ENCODE measurements around the gene PDIA4.
A peak's percentile ranks its signal among the peaks of the same experiment; 100 is the strongest.

PDIA4 gene

DNA sequence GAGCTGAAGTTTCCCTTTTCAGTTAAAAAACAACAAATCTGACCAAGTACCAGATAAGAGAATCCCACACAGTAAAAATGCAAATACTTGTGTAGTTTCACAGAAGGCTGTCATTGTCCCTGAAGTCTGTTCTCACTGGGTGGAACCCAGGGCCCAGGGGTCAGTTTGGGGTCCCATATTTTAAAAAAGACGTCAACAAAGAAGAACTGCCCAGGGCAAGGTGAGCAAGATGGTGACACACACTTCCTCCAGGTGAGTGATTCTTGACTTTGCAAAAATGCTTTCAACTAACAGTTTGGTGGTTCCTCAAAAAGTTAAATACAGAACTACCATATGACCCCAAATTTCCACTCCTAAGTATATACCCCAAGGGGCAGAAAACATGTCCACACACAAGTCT lies 36.8 kb downstream of the PDIA4 start:
- TF ChIP-seq, protein P1, sequence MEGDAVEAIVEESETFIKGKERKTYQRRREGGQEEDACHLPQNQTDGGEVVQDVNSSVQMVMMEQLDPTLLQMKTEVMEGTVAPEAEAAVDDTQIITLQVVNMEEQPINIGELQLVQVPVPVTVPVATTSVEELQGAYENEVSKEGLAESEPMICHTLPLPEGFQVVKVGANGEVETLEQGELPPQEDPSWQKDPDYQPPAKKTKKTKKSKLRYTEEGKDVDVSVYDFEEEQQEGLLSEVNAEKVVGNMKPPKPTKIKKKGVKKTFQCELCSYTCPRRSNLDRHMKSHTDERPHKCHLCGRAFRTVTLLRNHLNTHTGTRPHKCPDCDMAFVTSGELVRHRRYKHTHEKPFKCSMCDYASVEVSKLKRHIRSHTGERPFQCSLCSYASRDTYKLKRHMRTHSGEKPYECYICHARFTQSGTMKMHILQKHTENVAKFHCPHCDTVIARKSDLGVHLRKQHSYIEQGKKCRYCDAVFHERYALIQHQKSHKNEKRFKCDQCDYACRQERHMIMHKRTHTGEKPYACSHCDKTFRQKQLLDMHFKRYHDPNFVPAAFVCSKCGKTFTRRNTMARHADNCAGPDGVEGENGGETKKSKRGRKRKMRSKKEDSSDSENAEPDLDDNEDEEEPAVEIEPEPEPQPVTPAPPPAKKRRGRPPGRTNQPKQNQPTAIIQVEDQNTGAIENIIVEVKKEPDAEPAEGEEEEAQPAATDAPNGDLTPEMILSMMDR (IDR thresholded peaks at IDR 0.05; ENCODE audit: insufficient read depth, low read length, poor library complexity, severe bottlenecking) = no peak
- Histone ChIP-seq H3K4me3 (replicated peaks; ENCODE audit: low read depth, low read length) (no peak overlapping the region), H3K36me3 (ENCODE audit: control insufficient read depth, insufficient read depth, low read length) (no peaks in the 10 kb centered on the region), H3K27me3 (replicated peaks; ENCODE audit: control insufficient read depth, insufficient read depth, low read length) (no peaks in the 10 kb centered on the region)
- DNase-seq (ENCODE audit: extremely low read depth, insufficient read length) = no peak

DNA sequence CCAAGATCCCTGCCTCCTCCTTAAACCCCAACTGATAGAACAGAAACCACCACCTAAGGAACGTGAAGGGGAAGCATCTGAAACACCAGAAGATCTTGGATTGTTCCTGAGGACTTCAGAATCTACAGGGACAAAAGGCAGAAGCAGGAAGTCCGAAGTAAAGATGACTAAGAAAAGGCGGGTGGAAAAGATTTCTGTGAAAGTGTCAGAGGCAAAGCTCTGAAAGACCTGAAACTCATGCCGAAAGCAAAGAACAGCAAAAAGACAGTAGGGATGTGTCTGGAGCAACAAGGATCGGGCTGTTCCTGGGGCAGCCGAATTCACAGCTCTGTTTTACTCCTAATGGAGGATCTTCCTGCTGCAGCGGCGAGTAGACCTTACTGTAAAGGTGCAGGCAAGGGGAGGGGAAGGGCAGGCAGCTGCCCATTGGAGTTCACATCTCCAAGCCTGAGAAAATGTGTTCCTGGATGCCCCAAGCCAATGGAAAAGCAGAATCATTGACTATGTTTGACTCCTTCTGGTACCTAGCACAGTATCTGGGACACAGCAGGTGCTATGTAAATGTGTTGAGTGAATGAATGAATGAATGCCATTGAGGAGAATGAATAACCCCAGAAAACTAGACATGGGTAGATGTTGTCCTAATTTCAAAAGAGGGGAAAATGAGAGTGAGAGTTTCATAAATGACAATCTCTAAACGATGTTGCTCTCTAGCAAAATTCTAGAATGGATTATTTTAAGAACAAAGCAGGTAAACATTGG lies 40.4 kb downstream of the PDIA4 start:
- H3K27me3 ChIP-seq (replicated peaks; ENCODE audit: control insufficient read depth, insufficient read depth, low read length) = no peaks in the 10 kb centered on the region
- DNase-seq (ENCODE audit: extremely low read depth, insufficient read length) = no peak
- H3K4me3 ChIP-seq (replicated peaks; ENCODE audit: low read depth, low read length) = peak overlapping the region; percentile 93
- H3K36me3 ChIP-seq (ENCODE audit: control insufficient read depth, insufficient read depth, low read length) = no peaks in the 10 kb centered on the region
- TF ChIP-seq, protein P1 (IDR thresholded peaks at IDR 0.05; ENCODE audit: insufficient read depth, low read length, poor library complexity, severe bottlenecking) = no peak

DNA sequence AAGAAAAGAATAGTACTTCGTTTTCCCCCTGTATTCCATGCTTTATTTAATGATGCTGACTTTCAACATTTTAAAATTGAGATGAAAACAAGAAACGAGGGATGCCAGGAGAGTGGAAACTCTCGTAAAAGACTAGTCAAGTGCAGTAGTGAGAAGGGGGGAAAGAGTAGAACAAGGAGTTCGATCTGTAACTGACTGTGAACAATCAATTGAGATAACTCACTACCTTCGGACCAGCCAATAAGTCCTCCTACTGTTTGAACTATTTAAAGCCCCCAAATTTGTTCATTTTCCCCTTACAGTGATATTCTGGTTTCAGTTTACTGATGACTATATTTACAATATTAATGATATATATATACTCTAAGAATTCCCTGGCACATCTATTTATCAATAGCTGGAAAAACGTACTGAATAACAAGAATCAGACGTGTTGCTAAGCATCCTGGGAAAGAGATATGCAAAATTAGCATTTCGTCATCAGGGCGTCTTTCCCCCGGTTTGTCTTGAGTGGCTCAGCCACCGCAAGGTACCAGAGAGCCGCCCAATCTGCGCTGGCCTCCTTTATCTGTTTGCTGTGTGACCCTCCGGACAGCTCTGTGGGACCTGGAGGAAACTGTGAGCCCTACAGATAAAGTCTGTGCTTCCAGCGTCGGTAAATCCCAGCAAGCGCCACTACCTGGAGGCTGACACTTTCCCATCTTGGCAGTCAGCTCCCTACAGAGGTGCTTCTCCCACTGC lies 41.1 kb downstream of the PDIA4 start:
- DNase-seq (ENCODE audit: extremely low read depth, insufficient read length) = peak; percentile 72
- H3K27me3 ChIP-seq (replicated peaks; ENCODE audit: control insufficient read depth, insufficient read depth, low read length) = no peaks in the 10 kb centered on the region
- peak overlapping the region; percentile 93 for H3K4me3 ChIP-seq (replicated peaks; ENCODE audit: low read depth, low read length)
- TF ChIP-seq, protein P1 (IDR thresholded peaks at IDR 0.05; ENCODE audit: insufficient read depth, low read length, poor library complexity, severe bottlenecking) = no peak
- no peaks in the 10 kb centered on the region for H3K36me3 ChIP-seq (ENCODE audit: control insufficient read depth, insufficient read depth, low read length)

DNA sequence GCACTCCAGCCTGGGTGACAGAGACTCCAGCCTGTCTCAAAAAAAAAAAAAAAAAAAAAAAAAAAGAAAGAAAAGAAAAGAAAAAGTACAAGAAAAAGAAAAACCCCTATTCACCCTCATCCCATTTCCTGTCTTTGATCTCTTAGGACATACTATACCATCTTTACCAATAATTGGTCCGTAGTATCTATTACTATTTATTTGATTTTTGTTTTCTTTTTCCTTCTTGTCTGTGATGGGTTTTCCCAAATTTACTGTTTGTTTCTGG lies 41.6 kb downstream of the PDIA4 start:
- DNase-seq (ENCODE audit: extremely low read depth, insufficient read length) = no peak
- Histone ChIP-seq H3K36me3 (ENCODE audit: control insufficient read depth, insufficient read depth, low read length) (no peaks in the 10 kb centered on the region), H3K27me3 (replicated peaks; ENCODE audit: control insufficient read depth, insufficient read depth, low read length) (no peaks in the 10 kb centered on the region), H3K4me3 (replicated peaks; ENCODE audit: low read depth, low read length) (no peak overlapping the region)
- TF ChIP-seq, protein P1 (IDR thresholded peaks at IDR 0.05; ENCODE audit: insufficient read depth, low read length, poor library complexity, severe bottlenecking) = no peak

DNA sequence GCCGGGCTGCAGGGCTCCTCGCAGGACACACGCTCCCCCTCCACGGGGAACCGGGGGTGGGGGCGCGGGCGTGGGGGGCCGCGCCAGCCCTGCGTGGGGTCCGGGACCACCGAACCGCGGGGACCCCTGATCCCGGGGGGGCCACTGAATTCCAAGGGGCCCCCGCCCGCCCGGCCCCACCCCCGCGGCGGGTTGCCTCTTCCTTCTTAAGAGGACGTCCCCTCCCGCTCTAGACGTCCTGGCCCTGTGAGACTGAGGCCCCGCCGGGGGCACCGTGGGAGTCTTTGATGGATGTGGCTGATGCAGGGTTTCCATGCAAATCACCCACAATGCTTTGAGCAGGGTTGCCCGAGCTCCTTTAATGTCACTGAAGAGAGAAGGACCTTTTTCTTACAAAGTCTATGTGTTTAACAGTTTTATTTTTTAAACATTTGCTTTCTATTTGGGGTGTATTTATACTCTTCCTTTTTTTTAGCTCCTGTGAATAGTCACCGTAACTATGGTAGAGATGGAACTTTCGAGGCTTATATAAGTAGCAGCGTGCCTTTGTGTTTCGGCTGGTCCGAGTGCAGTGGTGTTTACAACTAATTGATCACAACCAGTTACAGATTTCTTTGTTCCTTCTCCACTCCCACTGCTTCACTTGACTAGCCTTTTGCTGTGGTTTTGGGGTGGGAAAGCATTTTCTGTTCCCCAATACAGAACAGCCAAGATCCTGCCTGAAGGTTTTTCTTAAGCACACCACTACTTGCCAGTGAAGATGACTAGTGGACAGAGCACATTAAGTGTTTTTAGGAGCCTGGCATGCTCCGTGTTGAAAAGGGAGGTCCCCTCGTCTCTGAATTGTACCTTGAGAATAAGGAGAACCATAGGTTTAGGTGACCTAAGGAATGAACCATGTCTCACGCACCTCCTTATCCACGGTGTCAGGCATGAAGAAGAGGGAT lies 44.8 kb downstream of the PDIA4 start:
- H3K36me3 ChIP-seq (ENCODE audit: control insufficient read depth, insufficient read depth, low read length) = no peaks in the 10 kb centered on the region
- no peaks in the 10 kb centered on the region for H3K27me3 ChIP-seq (replicated peaks; ENCODE audit: control insufficient read depth, insufficient read depth, low read length)
- DNase-seq (ENCODE audit: extremely low read depth, insufficient read length) = peak; percentile 67
- TF ChIP-seq, protein P1 (IDR thresholded peaks at IDR 0.05; ENCODE audit: insufficient read depth, low read length, poor library complexity, severe bottlenecking) = no peak
- peak overlapping the region; percentile 54 for H3K4me3 ChIP-seq (replicated peaks; ENCODE audit: low read depth, low read length)
